ENCODE measurements around the gene ATAT1. TPM values are rescaled to one million over a fixed set of nuclear protein-coding genes. Genes with fewer than 3 reads are reported as not detected.

Gene ATAT1
- total and polyA plus RNA-seq, 9 of the 15 experiments (the other 6 are each of a cell fraction or from before 2014, with no cell fraction given), result 0.65 to 5.8 (median 1.6) TPM

GRCh38 chr6:30626484-30627366 lies at the start of gene ATAT1 (continued):
- TF ChIP-seq RREB1 (CRISPR knock-in tag; IDR thresholded peaks at IDR 0.05), result no peak
- no peak for TF ChIP-seq SRSF9 (IDR thresholded peaks at IDR 0.05; ENCODE audit: borderline replicate concordance, low read depth, low read length)
- no peak for TF ChIP-seq TCF7 (IDR thresholded peaks at IDR 0.05; ENCODE audit: borderline replicate concordance)
- TF ChIP-seq MTA1 (IDR thresholded peaks at IDR 0.05; ENCODE audit: borderline replicate concordance), result no peak
- TF ChIP-seq MNT (conservative IDR thresholded peaks at IDR 0.05), result no peak
- no peak for TF ChIP-seq HNRNPH1 (optimal IDR thresholded peaks at IDR 0.05; ENCODE audit: low read depth, low read length)
- TF ChIP-seq E4F1 (CRISPR knock-in tag; IDR thresholded peaks at IDR 0.05; ENCODE audit: borderline replicate concordance), result no peak
- no peak for TF ChIP-seq ZKSCAN8 (CRISPR knock-in tag; IDR thresholded peaks at IDR 0.05)
- TF ChIP-seq ZBED1 (IDR thresholded peaks at IDR 0.05), result no peak
- TF ChIP-seq GMEB1 (CRISPR knock-in tag; IDR thresholded peaks at IDR 0.05), result no peak
- no peak for TF ChIP-seq HIVEP1 (CRISPR knock-in tag; IDR thresholded peaks at IDR 0.05)
- TF ChIP-seq ZBTB34 (CRISPR knock-in tag; IDR thresholded peaks at IDR 0.05), result no peak
- peak; percentile 82 for TF ChIP-seq GABPB1 (CRISPR knock-in tag; IDR thresholded peaks at IDR 0.05)
- TF ChIP-seq BDP1 (IDR thresholded peaks at IDR 0.05; ENCODE audit: insufficient read depth, insufficient read length), result no peak

Data from K562 (cell line).